GM18498 (cell line): ENCODE measurements around the gene MTOR.

Experiments used
- ATAC-seq: cut with Tn5 transposase; IDR thresholded peaks from one replicate; pipeline ENCODE4 v1.9.1; 2021; ENCODE audit warnings: mild to moderate bottlenecking, moderate library complexity; ENCODE audit not compliant: unreplicated experiment

MTOR gene

DNA sequence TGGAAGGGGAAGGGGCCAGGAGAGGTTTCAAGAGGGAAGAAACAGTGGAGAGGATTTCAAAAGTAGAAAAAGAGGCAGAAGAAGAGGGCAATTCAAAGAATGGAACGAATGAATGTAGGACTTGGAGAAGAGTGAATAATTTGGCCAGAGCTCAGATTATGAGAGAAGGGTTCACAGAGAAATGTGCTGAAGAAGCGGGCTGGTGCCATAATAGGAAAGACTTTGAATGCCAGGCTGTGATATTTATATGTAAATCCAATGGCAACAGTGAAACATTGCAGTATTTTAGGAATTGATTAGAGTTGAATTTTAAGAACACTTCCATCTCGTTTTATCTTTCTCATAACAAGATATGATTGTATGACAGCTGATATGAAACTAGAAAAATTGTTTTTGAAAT is 109.2 kb downstream of the MTOR start:
- ATAC-seq: no peak

DNA sequence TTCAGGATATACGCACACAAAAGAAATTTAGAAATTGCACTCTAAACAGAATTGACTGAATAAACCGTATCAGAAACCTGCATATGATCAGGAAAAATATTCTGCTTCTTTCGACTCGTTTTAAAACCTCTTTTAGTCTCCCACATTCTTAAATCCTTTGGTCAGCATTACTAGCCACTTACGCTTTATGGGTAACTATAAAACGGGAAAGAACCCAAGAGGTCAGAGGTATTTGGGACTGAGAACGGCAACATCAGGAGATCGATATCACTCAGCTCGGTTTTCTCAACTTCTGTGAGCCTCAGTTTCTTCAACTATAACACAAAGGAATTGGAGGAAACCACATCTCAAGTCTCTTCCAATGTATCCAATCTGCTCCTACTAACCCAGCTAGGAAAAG is 109.6 kb downstream of the MTOR start:
- no peak for ATAC-seq

DNA sequence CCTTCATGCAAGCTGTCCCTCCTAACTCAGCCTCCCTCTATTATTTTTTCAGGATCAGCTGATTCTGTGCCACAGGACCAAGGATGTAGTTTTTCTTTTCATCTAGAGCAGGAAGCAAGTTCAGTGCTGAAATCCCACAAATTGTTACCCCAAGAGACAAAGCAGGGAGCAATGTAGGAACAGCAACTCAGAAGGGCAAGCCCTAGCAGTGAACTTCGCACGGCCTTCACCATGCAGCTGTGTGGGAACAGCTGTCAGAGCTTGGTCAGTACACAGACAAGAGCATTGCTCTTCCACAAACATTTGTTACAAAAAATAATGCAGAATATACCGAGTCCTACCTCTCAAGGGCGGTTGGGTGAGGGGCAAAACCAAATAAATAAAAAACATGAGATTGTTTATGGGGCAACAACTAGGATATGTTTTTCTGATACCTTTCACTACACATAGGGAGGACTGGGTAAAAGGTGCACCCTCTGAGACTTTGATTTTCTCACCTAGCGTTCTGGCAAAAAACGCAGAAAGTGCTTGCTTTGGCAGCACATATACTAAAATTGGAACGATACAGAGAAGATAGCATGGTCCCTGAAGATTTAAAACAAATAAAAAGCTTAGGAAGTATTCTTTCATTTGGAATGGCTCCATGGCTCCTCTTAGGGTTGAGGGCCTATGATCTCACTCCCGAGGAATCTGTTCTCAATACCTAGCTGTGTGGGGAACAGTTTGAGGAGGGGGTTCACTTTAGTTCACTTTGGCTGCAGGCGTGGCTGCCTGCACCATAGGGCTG is 110.3 kb downstream of the MTOR start:
- ATAC-seq: no peak

DNA sequence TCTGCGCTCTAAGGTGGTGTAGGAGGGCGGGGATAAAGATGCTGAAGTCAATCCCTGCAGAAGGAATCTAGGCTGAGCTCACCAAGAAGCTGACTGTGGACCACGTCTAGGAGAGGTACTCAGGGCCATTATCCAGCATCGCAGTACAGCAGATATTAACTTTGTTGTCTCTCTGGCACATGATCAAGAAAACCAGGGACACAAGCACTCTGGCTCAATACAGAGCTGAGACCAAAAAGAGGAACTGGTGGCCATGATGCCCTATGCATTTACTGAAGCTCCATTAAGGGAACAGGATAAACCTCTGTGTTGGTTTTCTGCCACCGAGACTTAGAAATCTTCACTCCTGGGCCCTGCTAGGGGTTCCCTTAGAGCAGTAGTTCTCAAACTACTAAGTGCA is 111.2 kb downstream of the MTOR start:
- ATAC-seq: no peak

DNA sequence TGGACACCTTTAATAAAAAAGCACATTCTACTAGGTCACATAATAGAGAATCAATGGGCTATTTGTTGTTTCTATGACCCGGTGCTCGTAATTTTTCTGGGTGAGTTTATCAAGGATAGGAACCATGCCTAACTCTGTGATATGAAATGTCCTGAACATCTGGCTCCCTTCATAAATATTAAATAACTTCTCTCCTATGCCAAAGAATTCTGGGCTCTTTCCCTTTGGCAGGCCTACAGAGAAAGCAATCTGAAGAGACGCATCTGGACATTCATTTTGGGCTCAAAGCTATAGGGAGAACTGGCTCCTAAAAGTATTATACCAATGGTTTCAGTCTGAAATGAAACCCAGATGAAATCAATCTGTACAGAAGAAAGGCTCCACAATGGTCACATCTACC is 112.0 kb downstream of the MTOR start:
- ATAC-seq: no peak

DNA sequence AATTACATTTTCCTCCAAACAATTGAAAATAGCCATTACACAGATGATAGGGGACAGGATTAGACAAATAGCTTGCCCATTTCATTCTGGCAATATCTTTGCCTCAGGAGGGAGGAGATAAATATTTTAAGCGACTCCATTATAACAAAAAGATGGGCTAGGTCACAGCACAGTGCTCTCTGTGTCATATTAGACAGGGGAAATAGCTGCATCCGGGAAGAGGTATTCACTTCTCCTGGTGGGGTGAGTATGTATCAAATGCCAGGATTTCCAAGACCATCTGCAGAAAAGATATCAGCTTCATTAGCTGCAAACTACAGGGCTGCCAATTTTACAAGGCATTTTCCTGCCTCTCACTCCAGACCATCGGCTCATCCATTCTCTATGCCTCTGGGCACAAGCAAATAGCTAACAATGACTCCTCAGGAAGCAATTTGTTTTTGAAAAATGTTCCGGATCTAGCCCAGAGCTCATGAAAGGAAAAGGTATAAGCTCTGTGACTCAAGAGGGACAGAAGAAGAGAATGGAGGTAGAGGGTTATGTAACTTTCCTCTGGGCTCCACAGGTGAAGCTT is 115.1 kb downstream of the MTOR start:
- ATAC-seq: no peak

DNA sequence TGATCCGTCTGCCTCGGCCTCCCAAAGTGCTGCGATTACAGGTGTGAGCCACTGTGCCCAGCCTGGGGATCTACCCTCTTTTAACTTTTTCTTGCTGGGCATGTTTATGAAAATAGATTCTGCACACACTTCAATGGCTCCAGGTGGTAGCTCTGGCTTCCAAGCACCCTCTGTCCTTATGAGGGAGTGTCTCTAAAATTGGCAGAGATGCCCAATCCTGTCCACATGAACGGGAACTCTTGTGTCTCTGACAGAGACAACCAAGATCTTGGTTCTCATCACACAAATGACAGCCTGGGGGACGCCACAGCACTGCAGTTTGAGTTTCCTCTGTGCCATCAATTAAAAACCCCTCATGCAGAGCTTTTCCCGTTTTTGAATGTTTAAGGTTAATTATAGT is 116.6 kb downstream of the MTOR start:
- ATAC-seq: no peak

DNA sequence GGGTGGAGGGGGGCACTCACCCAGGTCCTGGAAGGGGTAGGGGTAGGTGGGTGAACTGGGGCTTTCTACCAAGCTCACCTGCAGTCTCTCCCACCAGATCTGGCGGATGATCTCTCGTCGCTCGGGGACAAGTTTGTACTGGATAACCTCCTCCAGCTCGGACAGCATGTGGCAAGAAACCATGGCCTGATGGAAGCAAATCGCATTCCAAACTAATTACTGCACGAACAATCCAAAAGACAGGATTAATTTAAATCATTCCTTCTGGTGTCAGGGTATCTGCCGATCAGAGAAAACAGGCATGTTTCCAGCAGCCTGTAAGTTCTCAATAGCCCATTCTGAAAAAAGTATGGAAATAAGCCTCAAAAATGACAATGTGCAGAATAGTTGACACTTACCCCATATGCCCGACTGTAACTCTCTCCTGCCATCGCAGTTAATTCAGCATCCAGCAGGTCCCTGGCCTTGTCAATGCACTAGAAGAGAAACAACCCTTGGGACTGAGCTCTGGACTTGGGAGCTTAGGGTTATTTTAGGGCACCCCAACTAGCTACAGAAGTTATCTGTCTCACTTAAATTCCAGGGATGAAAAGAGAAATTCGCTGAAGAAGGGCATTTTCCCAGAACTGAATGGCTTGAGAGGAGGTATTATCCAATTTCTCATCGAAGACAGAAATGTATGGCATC is 117.6 kb downstream of the MTOR start:
- ATAC-seq: no peak

DNA sequence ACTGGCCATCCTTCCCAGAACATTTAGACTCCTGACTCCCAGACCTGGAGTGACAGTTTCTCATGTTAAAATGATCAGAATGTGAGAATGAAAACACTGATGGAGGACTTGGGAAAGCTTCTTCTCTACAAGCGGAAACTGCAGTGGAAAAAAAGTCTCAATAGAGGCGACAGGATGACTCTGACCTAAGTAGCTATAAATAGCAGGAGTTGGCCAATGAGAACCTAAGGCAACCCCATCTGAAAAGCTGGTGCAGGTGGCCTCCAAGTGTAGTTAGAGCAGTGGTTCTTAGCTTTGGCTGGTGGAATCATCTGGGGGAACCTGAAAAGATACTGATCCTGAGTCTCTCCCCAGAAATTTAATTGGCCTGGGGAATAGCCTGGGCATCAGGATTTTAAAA is 118.4 kb downstream of the MTOR start:
- no peak for ATAC-seq

DNA sequence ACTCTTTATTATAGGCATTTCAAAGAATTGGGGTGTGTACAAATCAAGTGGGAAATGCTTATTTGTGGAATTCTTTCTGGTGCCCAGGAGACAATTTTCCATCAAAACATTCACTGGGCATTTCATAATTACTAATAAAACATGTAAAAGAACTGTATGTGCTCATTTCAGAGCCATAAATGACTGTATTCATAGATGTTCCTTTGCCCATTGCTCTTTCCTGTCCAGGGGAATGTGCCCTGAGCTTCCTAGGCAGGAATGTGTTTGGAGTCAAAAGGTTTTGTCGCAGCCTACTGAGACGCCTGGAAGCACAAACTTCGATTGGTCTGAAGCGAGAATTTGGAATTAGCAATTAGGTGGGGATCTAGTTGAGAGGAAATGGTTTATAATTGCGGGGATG is 119.0 kb downstream of the MTOR start:
- no peak for ATAC-seq

DNA sequence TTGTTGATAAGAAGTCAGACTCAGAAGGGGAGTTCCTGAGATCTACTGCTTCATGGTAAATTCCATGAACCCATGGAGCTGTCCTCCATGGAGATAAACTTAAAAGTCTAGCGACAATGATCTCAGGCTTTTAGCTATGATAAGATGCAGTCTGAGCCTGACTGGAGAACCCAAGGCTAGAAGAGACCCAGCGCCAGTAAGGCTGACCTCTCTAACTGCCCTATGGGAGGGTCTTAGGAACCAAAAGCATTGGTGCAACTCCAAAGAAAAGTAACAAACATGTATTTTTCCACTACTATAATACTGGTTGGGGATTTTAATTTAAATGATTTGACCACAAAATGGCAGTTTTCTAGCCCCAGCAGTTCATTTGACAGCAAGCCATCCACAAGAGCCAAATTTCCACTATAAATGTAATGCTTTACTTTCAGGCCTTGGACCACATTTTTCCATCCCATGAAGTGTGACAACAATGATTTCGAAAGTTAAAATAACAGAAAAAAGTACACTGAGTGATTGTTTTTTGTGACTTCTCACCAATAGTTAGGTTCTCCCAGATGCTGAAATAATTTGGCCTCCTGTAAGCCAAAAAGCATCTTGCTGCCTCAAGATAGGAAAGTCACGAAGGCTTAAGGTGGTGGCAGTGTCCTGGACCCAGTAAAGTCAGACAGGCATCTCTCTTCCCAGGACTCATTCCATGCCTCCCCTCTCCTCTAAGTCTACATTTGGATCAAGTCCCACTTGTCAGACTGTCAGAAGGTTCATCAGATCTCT is 119.5 kb downstream of the MTOR start:
- no peak for ATAC-seq

DNA sequence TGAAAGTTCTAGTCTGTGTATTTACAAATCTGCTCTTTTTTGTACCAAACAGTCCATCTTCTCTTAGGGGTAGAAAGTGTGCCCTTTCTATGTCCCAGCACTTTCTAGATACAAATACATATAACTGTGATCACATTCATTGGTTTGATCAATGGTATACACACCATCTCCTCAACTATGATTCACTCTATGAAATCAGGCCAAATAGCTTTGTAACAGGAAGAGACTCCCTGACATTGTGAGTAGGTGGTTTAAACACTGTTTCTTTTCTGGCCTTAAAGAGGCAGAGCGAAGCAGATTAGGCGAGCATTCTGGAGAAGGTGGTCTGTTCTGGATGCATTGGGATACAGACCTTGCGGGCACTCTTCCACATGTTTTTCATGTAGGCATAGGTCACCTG is 123.4 kb downstream of the MTOR start:
- no peak for ATAC-seq

DNA sequence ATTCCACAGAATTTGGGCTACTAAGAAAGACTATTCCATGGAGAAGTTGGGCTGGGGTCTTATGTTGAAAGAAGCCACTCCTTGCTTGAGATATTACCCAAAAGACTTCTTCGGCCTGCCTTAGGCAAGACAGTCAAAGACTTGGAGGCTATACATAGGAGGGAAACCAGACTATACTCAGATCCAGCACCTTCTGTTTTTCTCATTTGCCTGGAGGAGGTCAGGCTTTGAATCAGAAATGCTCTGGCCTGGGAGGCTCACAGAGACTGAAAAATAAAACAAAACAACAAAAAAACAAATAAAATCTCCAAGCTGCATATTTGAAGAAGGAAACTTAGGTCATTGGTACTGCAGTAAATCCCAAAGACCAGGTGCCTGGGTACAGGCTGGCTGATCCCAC is 124.3 kb downstream of the MTOR start:
- no peak for ATAC-seq

DNA sequence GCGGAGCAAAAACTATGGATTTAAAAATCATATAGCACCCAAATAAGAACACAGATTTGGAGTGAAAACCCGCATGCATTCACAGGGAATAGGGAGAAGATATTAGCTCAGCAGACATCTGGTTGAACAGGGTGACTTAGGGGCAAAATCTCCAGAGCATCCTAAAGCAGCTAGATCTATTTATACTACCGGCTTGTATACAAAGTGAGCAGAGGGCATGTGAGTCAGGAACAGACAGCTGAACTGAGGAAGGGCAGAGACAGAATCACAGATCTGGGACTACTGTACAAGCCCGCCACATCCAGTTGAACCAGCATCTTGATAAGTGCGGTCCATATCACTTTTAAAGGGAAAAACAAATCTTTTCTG is 127.5 kb downstream of the MTOR start:
- no peak for ATAC-seq

DNA sequence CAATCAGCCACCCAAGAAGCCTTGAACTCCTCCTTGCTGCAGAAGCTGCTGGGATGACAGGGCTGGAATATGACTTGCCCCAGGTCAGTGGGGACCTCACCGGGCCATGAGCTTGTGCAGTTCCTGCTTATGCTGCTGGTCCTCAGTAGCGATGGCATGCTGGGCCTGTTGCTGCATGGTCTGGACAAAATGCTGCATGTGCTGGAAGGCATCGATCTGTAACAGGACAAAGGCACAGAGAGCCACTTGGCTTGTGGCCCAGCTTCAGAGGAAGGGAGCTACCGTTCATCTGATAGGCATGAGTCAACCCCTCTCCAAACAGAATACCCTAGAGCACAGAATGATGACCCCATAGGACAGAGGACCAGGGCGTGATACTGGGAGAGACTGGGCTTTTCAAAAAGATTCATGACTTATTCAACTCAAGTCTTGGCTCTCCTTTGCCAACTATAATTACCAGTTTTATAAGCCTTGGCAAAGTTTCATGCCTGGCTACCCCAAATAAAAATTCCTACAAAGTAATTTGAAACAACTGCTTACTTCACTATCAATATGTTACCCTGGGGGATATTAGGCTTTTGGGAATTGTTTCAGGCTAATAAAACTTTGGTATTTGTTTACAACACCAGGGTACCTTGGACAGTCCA is 128.0 kb downstream of the MTOR start:
- no peak for ATAC-seq

DNA sequence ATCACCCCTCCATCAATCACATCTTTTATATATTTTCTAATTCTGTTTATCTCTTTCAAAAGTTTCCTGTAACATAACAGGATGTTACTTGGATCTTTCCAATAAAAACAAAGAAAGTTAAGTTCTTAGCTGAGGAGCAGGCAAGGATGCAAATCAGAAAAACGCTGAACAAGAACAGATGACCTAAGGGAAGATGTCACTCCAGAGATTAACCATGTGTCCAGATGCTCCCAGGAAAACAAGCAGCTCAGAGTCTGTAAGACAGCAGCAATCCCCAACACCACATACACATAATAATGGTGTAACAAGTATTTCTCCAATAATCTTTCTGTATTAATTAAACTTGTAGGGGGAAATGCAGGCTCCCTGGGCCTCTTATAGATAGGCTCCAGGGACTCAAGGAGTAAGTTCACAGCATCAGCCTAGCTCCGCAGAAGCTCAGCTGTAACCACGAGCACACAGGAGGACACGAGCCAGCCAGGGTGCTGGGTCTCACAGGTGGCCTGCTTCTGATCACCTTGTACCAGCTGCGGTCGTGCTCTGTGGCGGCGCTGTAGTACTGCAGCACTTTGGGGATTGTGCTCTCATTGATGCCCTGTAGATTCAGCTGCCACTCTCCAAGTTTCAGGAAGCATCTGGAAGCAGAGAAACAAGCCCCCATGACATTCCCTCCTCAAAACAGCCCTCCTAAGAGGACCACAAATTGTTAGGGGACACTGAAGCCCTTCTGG is 129.6 kb downstream of the MTOR start:
- no peak for ATAC-seq

DNA sequence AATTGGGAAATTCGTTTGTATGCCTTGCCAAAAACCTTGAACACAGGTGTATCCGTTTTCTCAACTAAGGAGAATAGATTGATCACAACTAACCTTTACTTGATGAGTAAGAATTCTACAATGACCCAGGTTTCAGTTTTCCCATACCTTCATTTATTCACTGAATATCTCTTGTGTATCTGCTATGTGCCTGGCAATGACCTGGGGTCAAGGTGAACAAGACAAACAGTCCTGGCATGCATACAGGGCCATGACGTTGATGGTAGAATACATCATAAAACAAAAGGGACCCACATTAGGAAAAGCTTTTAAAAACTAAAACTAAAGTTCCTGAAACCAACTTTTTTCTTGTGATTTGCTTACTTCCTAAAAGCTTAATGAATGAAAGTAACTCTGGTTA is 130.5 kb downstream of the MTOR start:
- ATAC-seq: no peak

DNA sequence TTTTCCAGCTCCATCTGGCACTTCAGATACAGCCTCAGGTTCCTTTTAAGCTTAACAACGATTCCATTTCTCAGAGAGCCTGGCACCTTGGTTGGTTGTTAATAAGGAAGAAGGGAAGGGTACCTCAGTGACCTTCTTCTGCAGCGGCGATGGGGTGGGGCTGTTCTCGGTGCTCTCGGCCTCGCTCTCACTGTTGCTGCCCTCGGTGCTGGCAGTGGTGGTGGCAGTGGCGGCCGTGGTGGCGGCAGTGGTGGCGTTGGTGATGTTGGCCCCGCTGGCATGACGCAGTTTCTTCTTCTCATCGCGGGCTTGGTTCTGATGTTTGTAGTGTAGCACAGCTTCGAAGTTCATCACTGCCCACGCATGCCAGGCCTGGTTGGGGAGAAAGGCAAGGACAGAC is 131.9 kb downstream of the MTOR start:
- no peak for ATAC-seq

DNA sequence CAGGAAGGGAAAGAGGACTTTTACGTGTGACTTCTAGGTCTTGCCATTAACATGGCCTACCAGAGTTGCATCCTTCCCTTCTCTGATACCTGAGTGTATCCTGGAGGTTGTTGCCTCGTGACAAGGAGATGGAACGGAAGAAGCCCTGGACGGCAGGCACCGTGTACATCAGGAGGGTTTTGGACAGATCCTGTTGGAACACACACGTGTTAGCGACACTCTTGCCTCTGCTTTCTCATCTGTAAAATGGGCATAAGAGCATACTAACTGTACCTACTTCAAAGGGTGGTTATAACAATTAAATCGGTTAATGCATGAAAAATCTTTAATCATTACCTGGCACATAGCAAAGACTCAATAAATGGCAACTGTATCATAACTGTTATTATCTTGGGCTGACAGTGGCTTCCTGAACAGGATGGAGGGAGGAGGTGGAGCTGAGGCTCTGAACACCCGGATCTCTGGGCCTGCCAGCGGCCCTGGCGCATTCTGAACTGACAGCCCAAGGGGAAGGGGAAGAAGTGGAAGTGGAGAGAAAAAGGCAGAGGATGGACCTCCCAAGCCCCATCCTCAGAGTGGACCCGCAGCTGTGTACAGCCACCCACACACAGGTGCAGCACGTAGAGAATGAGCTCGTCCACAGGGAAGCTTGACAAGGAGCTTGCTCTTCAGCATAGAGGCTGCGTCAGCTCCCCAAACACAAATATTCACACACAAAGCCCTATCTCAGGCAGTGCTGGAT is 132.5 kb downstream of the MTOR start:
- ATAC-seq: no peak

DNA sequence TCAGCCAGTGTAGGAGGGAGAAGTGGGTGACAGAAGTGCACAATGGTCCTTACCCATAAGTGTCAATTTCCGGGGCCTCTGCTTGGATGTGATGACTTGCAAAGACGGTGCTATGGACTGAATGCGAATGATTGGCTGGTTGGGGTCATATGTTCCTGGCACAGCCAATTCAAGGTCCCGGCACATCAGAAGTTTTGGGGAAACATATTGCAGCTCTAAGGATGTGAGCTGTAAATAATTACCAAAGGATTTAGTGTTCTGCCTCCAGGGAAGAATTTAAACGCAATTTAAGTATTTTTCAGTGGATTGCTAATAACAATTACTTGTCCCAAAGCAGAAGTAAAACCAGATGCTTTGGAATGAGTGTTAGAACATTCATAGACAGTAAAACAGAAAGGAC is 135.8 kb downstream of the MTOR start:
- no peak for ATAC-seq
